Caco-2 (cell line): Measurements from ENCODE around the gene LYRM7. TPM values are rescaled to one million over a fixed set of nuclear protein-coding genes. Genes with fewer than 3 reads are reported as not detected.
"Not testable (repeated sequence)": the region's sequence is repeated elsewhere in the genome, so short reads cannot be mapped to it uniquely, and the experiment has no call there.

Experiments used
- BruUV-seq: library from RNA; stranded (reverse); fragments of 400-500 nt; replicated peaks from 2 replicates; lab custom pipeline; 2021; lab: Mats Ljungman, UMichigan
- CTCF ChIA-PET: fragments of 300-600 bp; sonication (Branson Sonifier 250); formaldehyde crosslinking; loops from one replicate; lab custom pipeline; 2022; ENCODE audit warnings: antibody characterized with exemption; lab: Charles Lee
- POLR2A ChIA-PET: fragments of 300-600 bp; sonication (Branson Sonifier 250); formaldehyde crosslinking; loops from one replicate; lab custom pipeline; 2022; ENCODE audit warnings: antibody characterized with exemption; lab: Charles Lee
- DNase-seq, 2 experiments: peaks; one replicate each; pipeline versions ENCODE4 v3.0.0 to v3.0.0-alpha.2; 2020 to 2022
- H3K27me3 ChIP-seq: replicated peaks from 2 replicates; pipeline ENCODE4 v1.6.0; 2011; ENCODE audit warnings: low read length; ENCODE audit not compliant: control insufficient read depth, insufficient read depth
- H3K36me3 ChIP-seq: 2 replicates; pipeline ENCODE4 v1.5.1; 2011; ENCODE audit warnings: low read length; ENCODE audit not compliant: control insufficient read depth, insufficient read depth
- H3K4me1 ChIP-seq: fragments of 250-450 bp; sonication (Bioruptor Pico); 2 replicates; pipeline ENCODE4 v1.5.1; 2020; ENCODE audit warnings: mild to moderate bottlenecking
- H3K4me3 ChIP-seq: 2 replicates; pipeline ENCODE4 v1.5.1; 2011; ENCODE audit warnings: low read depth, mild to moderate bottlenecking, control low read depth, low read length
- H3K9me3 ChIP-seq: fragments of 250-450 bp; sonication (Bioruptor Pico); 2 replicates; pipeline ENCODE4 v1.5.1; 2020; ENCODE audit warnings: mild to moderate bottlenecking, moderate library complexity
- H3K27ac Mint-ChIP-seq: one replicate; pipeline ENCODE4 v1.8.0; 2022; ENCODE audit warnings: mixed read lengths; ENCODE audit not compliant: unreplicated experiment
- H3K27me3 Mint-ChIP-seq: one replicate; pipeline ENCODE4 v1.8.0; 2022; ENCODE audit warnings: mixed read lengths; ENCODE audit not compliant: insufficient read depth, unreplicated experiment
- H3K36me3 Mint-ChIP-seq: one replicate; pipeline ENCODE4 v1.8.0; 2022; ENCODE audit warnings: mild to moderate bottlenecking, mixed read lengths; ENCODE audit not compliant: insufficient read depth, unreplicated experiment
- H3K4me1 Mint-ChIP-seq: one replicate; pipeline ENCODE4 v1.8.0; 2022; ENCODE audit warnings: low read depth, mixed read lengths; ENCODE audit not compliant: unreplicated experiment
- H3K4me3 Mint-ChIP-seq: one replicate; pipeline ENCODE4 v1.8.0; 2022; ENCODE audit warnings: mild to moderate bottlenecking, moderate library complexity, mixed read lengths; ENCODE audit not compliant: unreplicated experiment
- H3K9me3 Mint-ChIP-seq: one replicate; pipeline ENCODE4 v1.8.0; 2022; ENCODE audit warnings: mixed read lengths; ENCODE audit not compliant: unreplicated experiment
- CTCF ChIP-seq, 2 experiments: fragments of 200-600 bp in 1 of 2; IDR thresholded peaks; 1 replicate in 1 of 2; 2 replicates in 1 of 2; pipeline versions ENCODE4 v1.5.1 to v1.8.0; 2011 to 2022; ENCODE audit warnings: antibody characterized with exemption in 1 of 2, control low read depth in 1 of 2, inconsistent platforms in 1 of 2, low read depth in 1 of 2, low read length in 1 of 2, mild to moderate bottlenecking in 1 of 2, moderate library complexity in 1 of 2; ENCODE audit not compliant: insufficient read depth in 1 of 2, severe bottlenecking in 1 of 2, unreplicated experiment in 1 of 2
- intact Hi-C: fragments of 100-400 bp; cut with micrococcal nuclease; formaldehyde crosslinking; loops from one replicate; pipeline ENCODE4 v1.10.0; 2022; ENCODE audit not compliant: unreplicated experiment
- total RNA-seq: library from RNA; stranded (reverse); gene quantifications from 2 replicates; pipeline ENCODE4 v1.2.3, GENCODE V29; 2022

LYRM7 gene
- total RNA-seq, 1 experiment from 2014 or later: 14.9 TPM

DNA sequence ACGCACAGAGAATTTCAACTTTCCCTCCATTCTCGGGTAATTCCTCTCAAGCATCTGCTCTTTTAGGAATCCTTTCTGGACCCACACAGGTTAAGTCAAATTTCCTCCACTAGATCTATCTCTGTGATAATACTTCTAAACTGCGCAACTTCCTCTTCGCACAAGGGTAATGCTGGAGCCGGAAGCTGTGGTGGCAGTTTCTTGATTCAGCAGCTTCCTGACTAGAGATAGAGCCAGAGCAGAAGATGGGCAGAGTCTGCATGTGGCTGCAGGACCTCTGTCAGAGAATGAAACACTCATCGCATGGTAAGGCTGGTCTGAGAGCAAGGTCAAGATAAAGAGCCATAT lies 82.1 kb downstream of the LYRM7 start:
- H3K36me3 ChIP-seq: no peaks in the 10 kb centered on the region
- DNase-seq: no peak
- no peak for TF ChIP-seq CTCF (IDR thresholded peaks at IDR 0.05; ENCODE audit: insufficient read depth in 1 of 2, low read depth in 1 of 2, low read length in 1 of 2, severe bottlenecking in 1 of 2, unreplicated experiment in 1 of 2)
- H3K27me3 ChIP-seq: no peaks in the 10 kb centered on the region
- intact Hi-C loops: no loop called here
- no peaks in the 10 kb centered on the region for H3K4me1 ChIP-seq
- no peaks in the 10 kb centered on the region for H3K36me3 Mint-ChIP-seq
- H3K9me3 ChIP-seq: no peaks in the 10 kb centered on the region
- H3K4me1 Mint-ChIP-seq: no peaks in the 10 kb centered on the region
- H3K4me3 ChIP-seq: no peak overlapping the region
- CTCF ChIA-PET: no interaction called here
- H3K27me3 Mint-ChIP-seq: no peaks in the 10 kb centered on the region
- BruUV-seq: no TSS peak
- H3K4me3 Mint-ChIP-seq: no peak overlapping the region
- H3K9me3 Mint-ChIP-seq: no peaks in the 10 kb centered on the region
- POLR2A ChIA-PET: no interaction called here
- H3K27ac Mint-ChIP-seq: no peak overlapping the region

- POLR2A ChIA-PET, H3K9me3 ChIP-seq, H3K4me3 Mint-ChIP-seq, H3K4me1 Mint-ChIP-seq, H3K27me3 Mint-ChIP-seq, H3K36me3 Mint-ChIP-seq, H3K4me3 ChIP-seq, H3K27ac Mint-ChIP-seq, H3K4me1 ChIP-seq, H3K36me3 ChIP-seq, intact Hi-C loops, H3K9me3 Mint-ChIP-seq, BruUV-seq, DNase-seq, CTCF ChIA-PET, H3K27me3 ChIP-seq: not testable (repeated sequence)
These were observed 83.3 kb downstream of the LYRM7 start for GRCh38 chr5:131254025-131254424.

DNA sequence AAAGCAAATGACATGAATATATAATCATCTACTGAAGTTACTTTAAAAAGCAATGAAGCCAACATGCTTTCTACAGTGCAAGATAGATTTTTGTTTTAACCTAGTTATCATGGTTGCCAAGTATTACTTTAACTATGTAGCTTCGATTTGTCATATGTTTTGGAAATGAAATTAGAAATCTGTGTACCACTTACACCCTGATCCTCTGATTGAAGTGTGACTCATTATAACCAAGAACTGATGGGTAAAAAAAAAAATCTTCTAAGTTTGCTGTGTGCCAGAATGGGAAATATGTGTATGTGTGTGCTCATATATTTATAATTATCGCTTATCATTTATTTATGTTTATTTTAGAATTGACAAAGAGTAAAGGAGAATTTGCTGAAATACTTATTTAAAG lies 84.0 kb downstream of the LYRM7 start:
- Mint-ChIP-seq H3K27ac (no peak overlapping the region), H3K9me3 (no peaks in the 10 kb centered on the region), H3K27me3 (no peaks in the 10 kb centered on the region), H3K36me3 (no peaks in the 10 kb centered on the region), H3K4me3 (no peak overlapping the region), H3K4me1 (peaks cover 7% of the 10 kb centered on the region)
- DNase-seq: no peak
- no peak for TF ChIP-seq CTCF (IDR thresholded peaks at IDR 0.05; ENCODE audit: insufficient read depth in 1 of 2, low read depth in 1 of 2, low read length in 1 of 2, severe bottlenecking in 1 of 2, unreplicated experiment in 1 of 2)
- H3K36me3 ChIP-seq: no peaks in the 10 kb centered on the region
- H3K9me3 ChIP-seq: no peaks in the 10 kb centered on the region
- H3K4me1 ChIP-seq: no peaks in the 10 kb centered on the region
- BruUV-seq: no TSS peak
- intact Hi-C loops: no loop called here
- ChIA-PET CTCF (no interaction called here), POLR2A (no interaction called here)
- no peak overlapping the region for H3K4me3 ChIP-seq
- no peaks in the 10 kb centered on the region for H3K27me3 ChIP-seq

Other genes starting within 250 kb of the LYRM7 start
- 228 and 243 TPM in 2 replicates for gene HINT1, start 5.7 kb upstream of the LYRM7 start, total RNA-seq
- 39.4 and 41.1 TPM in 2 replicates for gene CDC42SE2, start 93.1 kb downstream of the LYRM7 start, total RNA-seq